Sigmoid colon (tissue), 7 donors: ENCODE measurements around the gene SH3BP1. TPM values are rescaled to one million over a fixed set of nuclear protein-coding genes. Genes with fewer than 3 reads are reported as not detected.

Experiments
- DNase-seq: peaks from one replicate; pipeline ENCODE4 v3.0.0-alpha.2; 2019
- H3K27ac ChIP-seq, 4 donors: fragments of 200-600 bp; sonication (generic); one replicate each; pipeline ENCODE4 v1.5.1; 2016 to 2019; ENCODE audit warnings: mild to moderate bottlenecking in 1 of 4
- H3K27me3 ChIP-seq, 3 donors: fragments of 200-600 bp; sonication (generic); one replicate each; pipeline ENCODE4 v1.5.1; 2019; ENCODE audit warnings: mild to moderate bottlenecking in 1 of 3
- H3K36me3 ChIP-seq, 4 donors: fragments of 200-600 bp; sonication (generic); one replicate each; pipeline ENCODE4 v1.5.1; 2016 to 2019
- H3K4me1 ChIP-seq, 4 donors: fragments of 200-600 bp; sonication (generic); one replicate each; pipeline ENCODE4 v1.5.1; 2017 to 2019
- H3K4me3 ChIP-seq, 4 donors: fragments of 200-600 bp; sonication (generic); one replicate each; pipeline ENCODE4 v1.5.1; 2017 to 2019; ENCODE audit warnings: mild to moderate bottlenecking in 2 of 4, moderate library complexity in 1 of 4
- H3K9me3 ChIP-seq, 4 donors: fragments of 200-600 bp in 3 of 4; sonication (generic) in 3 of 4; one replicate each; pipeline versions ENCODE4 v1.5.1 to v1.6.1; 2013 to 2019
- CTCF ChIP-seq, 4 experiments: fragments of 450-650 bp in 3 of 4; fragments of 200-600 bp in 1 of 4; IDR thresholded peaks; one replicate each; pipeline ENCODE4 v1.5.1; 2016 to 2019; ENCODE audit warnings: antibody characterized with exemption in 4 of 4, mild to moderate bottlenecking in 3 of 4, moderate library complexity in 2 of 4
- EP300 ChIP-seq, 4 donors: sonication (generic); formaldehyde crosslinking; IDR thresholded peaks; one replicate each; pipeline ENCODE4 v1.6.1; 2017; ENCODE audit warnings: antibody characterized with exemption in 4 of 4
- POLR2A ChIP-seq, 2 donors: fragments of 450-650 bp; IDR thresholded peaks; one replicate each; pipeline ENCODE4 v1.6.1; 2016; ENCODE audit warnings: antibody characterized with exemption in 2 of 2, mild to moderate bottlenecking in 2 of 2, moderate library complexity in 2 of 2
- POLR2AphosphoS5 ChIP-seq, 4 donors: sonication (generic); formaldehyde crosslinking; IDR thresholded peaks; one replicate each; pipeline ENCODE4 v1.6.1; 2017; ENCODE audit warnings: antibody characterized with exemption in 4 of 4
- WGBS, 2 donors: extraction: QIAGEN DNeasy Blood & Tissue Kit; methylation state at CpG; one replicate each; pipeline ENCODE4 v1.1.7; 2013; 5-methylcytosine and 5-hydroxymethylcytosine counted together
- intact Hi-C: fragments of 100-400 bp; cut with DNase I; formaldehyde crosslinking; loops from one replicate; pipeline ENCODE4 v1.15.1; 2023
- polyA plus RNA-seq, 3 donors: library from polyadenylated mRNA; stranded (reverse); fragments of 200-250 nt; gene quantifications; one replicate each; pipeline ENCODE4 v1.2.3, GENCODE V29; 2013
- total RNA-seq, 4 donors: library from RNA; depleted of rRNA; stranded (reverse); fragments of >200 nt; gene quantifications; one replicate each; pipeline ENCODE4 v1.1.0, GENCODE V29; 2016
- donor health status: healthy with polysubstance abuse.
- donor health status: Bipolar disorder and iron deficiency.
- donor health status: healthy.

Gene SH3BP1
- total and polyA plus RNA-seq, 7 donors = 1.4 to 71.2 (median 6.9) TPM

- Histone ChIP-seq H3K36me3 (peaks cover 5 to 38% (median 12%) of the 10 kb centered on the region in 4 donors), H3K4me3 (peak overlapping the region in 3 of 4 donors; percentile 0 to 24 (median 20)), H3K27me3 (no peaks in the 10 kb centered on the region), H3K4me1 (peaks cover 2 to 35% (median 28%) of the 10 kb centered on the region in 4 donors), H3K27ac (peak overlapping the region; percentile 69 to 80 (median 75)), H3K9me3 (no peaks in the 10 kb centered on the region)
- TF ChIP-seq EP300 (IDR thresholded peaks at IDR 0.05) (no peak), POLR2AphosphoS5 (IDR thresholded peaks at IDR 0.05) (peak in 1 of 4 donors; percentile 23), CTCF (IDR thresholded peaks at IDR 0.05) (peak in 2 of 4 experiments; percentile 24 to 27), POLR2A (IDR thresholded peaks at IDR 0.05) (no peak)
- WGBS, 2 donors = 23 to 58% methylated on average over 24 of the region's 24 CpGs
- intact Hi-C loops = no loop called here
- DNase-seq = peak; percentile 95
These were observed 5.6 kb upstream of the SH3BP1 start for GRCh38 chr22:37633625-37634416.

- intact Hi-C loops = no loop called here
- Histone ChIP-seq H3K4me1 (peaks cover 2 to 41% (median 34%) of the 10 kb centered on the region in 4 donors), H3K9me3 (no peaks in the 10 kb centered on the region), H3K36me3 (peaks cover 5 to 32% (median 10%) of the 10 kb centered on the region in 4 donors), H3K4me3 (peak overlapping the region in 3 of 4 donors; percentile 0 to 24 (median 20)), H3K27ac (peak overlapping the region; percentile 69 to 80 (median 75)), H3K27me3 (no peaks in the 10 kb centered on the region)
- 53 to 74% methylated on average over 8 of the region's 8 CpGs for WGBS, 2 donors
- no peak for TF ChIP-seq POLR2A (IDR thresholded peaks at IDR 0.05)
- no peak for TF ChIP-seq EP300 (IDR thresholded peaks at IDR 0.05)
- TF ChIP-seq CTCF (IDR thresholded peaks at IDR 0.05) = no peak
- TF ChIP-seq POLR2AphosphoS5 (IDR thresholded peaks at IDR 0.05) = no peak
- DNase-seq = no peak
These were observed 5.0 kb upstream of the SH3BP1 start for GRCh38 chr22:37634417-37634924.

DNA sequence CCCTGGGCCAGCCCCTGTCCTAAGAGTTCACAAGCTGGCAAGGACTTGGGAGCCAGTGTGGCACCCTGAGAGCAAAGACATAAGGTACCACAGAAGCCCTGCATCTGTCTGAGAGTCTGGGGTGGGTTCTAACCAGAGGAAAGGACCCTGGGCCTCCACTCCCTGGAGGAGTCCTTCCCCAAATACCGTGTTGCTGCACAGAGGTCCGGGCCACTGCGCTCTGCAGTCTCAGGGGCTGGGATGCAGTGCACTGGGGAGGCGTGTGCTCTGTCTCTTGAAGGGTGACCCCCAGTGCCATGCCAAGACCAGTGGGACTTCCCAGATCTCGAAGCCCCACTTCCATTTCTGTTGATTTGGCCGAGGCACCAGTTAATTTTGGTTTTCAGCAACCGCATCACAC lies 4.3 kb upstream of the SH3BP1 start:
- Histone ChIP-seq H3K36me3 (peaks cover 1 to 25% (median 4%) of the 10 kb centered on the region in 4 donors), H3K4me1 (peaks cover 2 to 48% (median 41%) of the 10 kb centered on the region in 4 donors), H3K9me3 (no peaks in the 10 kb centered on the region), H3K4me3 (no peak overlapping the region), H3K27ac (peak overlapping the region; percentile 69 to 80 (median 75)), H3K27me3 (peaks cover 0 to 4% (median under 1%) of the 10 kb centered on the region in 3 donors)
- no peak for TF ChIP-seq CTCF (IDR thresholded peaks at IDR 0.05)
- TF ChIP-seq POLR2A (IDR thresholded peaks at IDR 0.05) = no peak
- no peak for TF ChIP-seq POLR2AphosphoS5 (IDR thresholded peaks at IDR 0.05)
- no peak for TF ChIP-seq EP300 (IDR thresholded peaks at IDR 0.05)
- DNase-seq = no peak
- WGBS, 2 donors = 85 to 89% methylated on average over 7 of the region's 7 CpGs
- intact Hi-C loops = no loop called here

DNA sequence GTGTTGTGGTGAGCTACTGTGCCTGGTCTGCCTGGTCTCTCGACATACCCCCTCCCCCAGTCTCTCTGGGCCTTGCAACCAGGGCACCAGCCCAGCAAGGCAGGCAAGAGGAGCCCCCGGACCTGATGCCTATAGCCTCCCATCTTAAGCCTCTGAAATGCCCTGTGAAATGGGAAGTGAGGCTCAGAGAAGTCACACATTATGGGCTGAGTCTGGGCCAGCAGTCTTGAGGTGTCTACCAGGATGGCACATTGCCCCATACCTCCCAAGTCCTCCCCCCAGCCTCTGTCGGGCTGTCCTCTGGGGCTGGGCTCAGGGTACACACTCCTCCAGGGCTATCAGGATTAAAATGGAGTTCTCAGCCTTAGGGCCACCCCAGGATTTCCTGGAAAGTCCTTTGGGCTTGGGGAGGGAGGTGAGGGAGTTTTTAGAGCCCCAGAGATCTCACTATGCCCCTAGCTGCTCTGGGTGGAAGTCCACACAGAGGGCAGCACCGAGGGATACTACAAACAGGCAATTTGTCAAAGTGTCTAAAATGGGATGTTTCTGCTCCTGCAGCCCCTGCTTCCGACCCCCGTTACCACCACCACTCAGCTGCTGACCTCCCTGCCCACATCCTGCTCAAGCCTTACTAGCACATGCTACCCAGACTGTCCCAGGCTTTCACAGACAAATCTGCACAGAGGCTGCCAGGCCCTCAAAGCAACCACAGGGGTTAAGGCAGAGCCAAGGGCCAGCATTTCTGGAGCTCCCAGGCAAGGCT lies 3.1 kb upstream of the SH3BP1 start:
- intact Hi-C loops = no loop called here
- Histone ChIP-seq H3K27me3 (peaks cover 0 to 7% (median 6%) of the 10 kb centered on the region in 3 donors), H3K9me3 (no peaks in the 10 kb centered on the region), H3K4me1 (peaks cover 2 to 54% (median 45%) of the 10 kb centered on the region in 4 donors), H3K27ac (no peak overlapping the region), H3K4me3 (no peak overlapping the region), H3K36me3 (peaks cover 0 to 13% (median 2%) of the 10 kb centered on the region in 4 donors)
- TF ChIP-seq POLR2AphosphoS5 (IDR thresholded peaks at IDR 0.05) = no peak
- TF ChIP-seq POLR2A (IDR thresholded peaks at IDR 0.05) = no peak
- no peak for TF ChIP-seq EP300 (IDR thresholded peaks at IDR 0.05)
- TF ChIP-seq CTCF (IDR thresholded peaks at IDR 0.05) = no peak
- DNase-seq = no peak
- 47 to 61% methylated on average over 6 of the region's 6 CpGs for WGBS, 2 donors
